Gastrocnemius medialis (tissue), 4 donors: ENCODE results near the gene REXO5. TPM values are rescaled to one million over a fixed set of nuclear protein-coding genes. Genes with fewer than 3 reads are reported as not detected.
A peak's percentile ranks its signal among the peaks of the same experiment; 100 is the strongest.

Experiments used
- ATAC-seq, 2 donors: fragments of 150-250 bp; one replicate each; pipeline ENCODE4 v1.9.1; 2016
- DNase-seq, 2 donors: peaks; one replicate each; pipeline ENCODE4 v3.0.0-alpha.2; 2019
- H3K27ac ChIP-seq, 4 donors: fragments of 200-600 bp; sonication (generic); 1 replicate in 1 of 4; 2 replicates in 3 of 4; pipeline ENCODE4 v1.5.1; 2016 to 2018; ENCODE audit warnings: mild to moderate bottlenecking in 2 of 4, moderate library complexity in 1 of 4
- H3K27me3 ChIP-seq, 3 donors: fragments of 200-600 bp; sonication (generic) in 2 of 3; 1 replicate in 1 of 3; 2 replicates in 2 of 3; pipeline versions ENCODE4 v1.5.1 to v1.6.0; 2016 to 2019; ENCODE audit warnings: mild to moderate bottlenecking in 1 of 3, moderate library complexity in 1 of 3
- H3K36me3 ChIP-seq, 2 donors: fragments of 200-600 bp; sonication (generic) in 1 of 2; one replicate each; pipeline ENCODE4 v1.5.1; 2017 to 2018
- H3K4me1 ChIP-seq, 2 donors: fragments of 200-600 bp; sonication (generic) in 1 of 2; one replicate each; pipeline ENCODE4 v1.5.1; 2016 to 2017; ENCODE audit warnings: mild to moderate bottlenecking in 2 of 2
- H3K4me3 ChIP-seq, 4 donors: fragments of 200-600 bp; sonication (generic) in 3 of 4; 1 replicate in 1 of 4; 2 replicates in 3 of 4; pipeline ENCODE4 v1.5.1; 2016 to 2019; ENCODE audit warnings: mild to moderate bottlenecking in 2 of 4
- H3K9me3 ChIP-seq, 3 donors: fragments of 200-600 bp; sonication (generic) in 2 of 3; 1 replicate in 1 of 3; 2 replicates in 2 of 3; pipeline ENCODE4 v1.5.1; 2016 to 2019
- POLR2A ChIP-seq, 2 donors: fragments of 450-650 bp; IDR thresholded peaks; one replicate each; pipeline ENCODE4 v1.6.1; 2017; ENCODE audit warnings: antibody characterized with exemption in 2 of 2, mild to moderate bottlenecking in 2 of 2, moderate library complexity in 2 of 2
- in situ Hi-C, 4 donors: fragments of 200-750 bp; cut with MboI; loops; one replicate each; pipeline versions ENCODE4 v1.15.0 to v1.8.0; 2017; ENCODE audit warnings: low sequenced_read_pairs in 4 of 4
- intact Hi-C: fragments of 100-400 bp; cut with DNase I; formaldehyde crosslinking; loops from one replicate; pipeline ENCODE4 v1.15.1; 2023; ENCODE audit warnings: low total_unique reads
- total RNA-seq, 4 donors: library from RNA; depleted of rRNA; stranded (reverse); fragments of >200 nt; gene quantifications; one replicate each; pipeline versions ENCODE4 v1.1.0 to v1.2.3, GENCODE V29; 2016
- TF ChIP-seq, protein P1 (sequence below), 5 experiments: fragments of 450-650 bp in 3 of 5; fragments of 200-600 bp in 2 of 5; sonication (generic) in 2 of 5; IDR thresholded peaks in 4 of 5; conservative IDR thresholded peaks in 1 of 5; 1 replicate in 4 of 5; 2 replicates in 1 of 5; pipeline ENCODE4 v1.5.1; 2016 to 2019; ENCODE audit warnings: antibody characterized with exemption in 5 of 5, mild to moderate bottlenecking in 3 of 5, moderate library complexity in 3 of 5

Gene REXO5
- total RNA-seq, 4 donors from 2014 or later: 0.52 to 3.1 (median 1.6) TPM

DNA sequence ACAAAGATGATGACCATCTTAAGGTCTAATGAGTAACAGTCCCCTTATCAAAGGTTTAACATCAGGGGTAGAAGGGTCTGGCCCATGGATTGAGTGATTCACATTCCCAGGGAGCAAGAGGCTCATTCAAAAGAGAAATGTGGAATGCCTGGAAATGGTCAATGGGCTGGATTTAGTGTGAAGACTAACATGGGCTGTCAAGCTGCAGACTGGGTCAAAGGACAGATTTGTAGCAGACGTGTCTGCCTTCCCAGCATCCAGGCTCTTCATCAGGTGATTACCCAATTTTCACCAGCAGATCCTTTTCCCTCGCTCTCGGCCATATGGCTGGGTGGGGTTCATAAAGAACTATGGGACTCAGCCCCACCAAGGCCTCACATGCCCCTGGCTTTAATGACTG lies 67.0 kb downstream of the REXO5 start:
- Histone ChIP-seq H3K27me3 (no peaks in the 10 kb centered on the region), H3K4me3 (no peak overlapping the region), H3K9me3 (no peaks in the 10 kb centered on the region), H3K4me1 (peaks cover 45 to 58% of the 10 kb centered on the region in 2 donors), H3K27ac (no peak overlapping the region), H3K36me3 (no peaks in the 10 kb centered on the region)
- in situ Hi-C loops: loop anchor here in 1 of 4 donors (25.0 kb wide), 1 partner anchor 414 kb away; the partner anchor contains the start of gene CRYM
- TF ChIP-seq POLR2A (IDR thresholded peaks at IDR 0.05): no peak
- TF ChIP-seq, protein P1, sequence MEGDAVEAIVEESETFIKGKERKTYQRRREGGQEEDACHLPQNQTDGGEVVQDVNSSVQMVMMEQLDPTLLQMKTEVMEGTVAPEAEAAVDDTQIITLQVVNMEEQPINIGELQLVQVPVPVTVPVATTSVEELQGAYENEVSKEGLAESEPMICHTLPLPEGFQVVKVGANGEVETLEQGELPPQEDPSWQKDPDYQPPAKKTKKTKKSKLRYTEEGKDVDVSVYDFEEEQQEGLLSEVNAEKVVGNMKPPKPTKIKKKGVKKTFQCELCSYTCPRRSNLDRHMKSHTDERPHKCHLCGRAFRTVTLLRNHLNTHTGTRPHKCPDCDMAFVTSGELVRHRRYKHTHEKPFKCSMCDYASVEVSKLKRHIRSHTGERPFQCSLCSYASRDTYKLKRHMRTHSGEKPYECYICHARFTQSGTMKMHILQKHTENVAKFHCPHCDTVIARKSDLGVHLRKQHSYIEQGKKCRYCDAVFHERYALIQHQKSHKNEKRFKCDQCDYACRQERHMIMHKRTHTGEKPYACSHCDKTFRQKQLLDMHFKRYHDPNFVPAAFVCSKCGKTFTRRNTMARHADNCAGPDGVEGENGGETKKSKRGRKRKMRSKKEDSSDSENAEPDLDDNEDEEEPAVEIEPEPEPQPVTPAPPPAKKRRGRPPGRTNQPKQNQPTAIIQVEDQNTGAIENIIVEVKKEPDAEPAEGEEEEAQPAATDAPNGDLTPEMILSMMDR (IDR thresholded peaks at IDR 0.05 in 4 of 5, conservative IDR thresholded peaks at IDR 0.05 in 1 of 5): no peak
- ATAC-seq (no peak), DNase-seq (no peak)
- intact Hi-C loops: no loop called here

DNA sequence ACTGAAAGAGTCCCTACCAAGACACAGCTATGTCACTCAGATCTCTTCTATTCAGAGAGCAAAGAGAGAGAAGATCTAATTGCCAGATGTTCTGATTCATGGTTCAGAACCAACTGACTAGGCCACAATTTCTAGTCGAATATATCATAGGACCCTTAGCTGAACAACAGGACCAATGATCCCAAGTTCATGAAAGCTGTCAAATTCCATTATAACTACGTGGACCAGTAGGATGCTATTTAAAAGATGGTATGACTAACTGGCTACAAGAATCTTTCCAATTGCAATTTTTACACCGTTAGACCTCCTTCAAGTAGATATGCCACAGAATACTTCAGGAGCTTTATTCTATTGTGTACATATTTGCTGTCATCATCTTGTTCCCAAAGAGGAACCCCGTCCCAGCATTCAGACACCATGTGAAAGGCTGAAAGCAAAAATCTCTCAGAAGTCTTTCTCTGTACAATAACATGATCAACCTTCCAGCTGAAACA lies 67.8 kb downstream of the REXO5 start:
- DNase-seq (no peak), ATAC-seq (no peak)
- Histone ChIP-seq H3K27ac (no peak overlapping the region), H3K9me3 (no peaks in the 10 kb centered on the region), H3K4me1 (peaks cover 44 to 55% of the 10 kb centered on the region in 2 donors), H3K4me3 (no peak overlapping the region), H3K27me3 (no peaks in the 10 kb centered on the region), H3K36me3 (no peaks in the 10 kb centered on the region)
- in situ Hi-C loops: loop anchor here in 1 of 4 donors (25.0 kb wide), 1 partner anchor 413 kb away; the partner anchor contains the start of gene CRYM
- intact Hi-C loops: no loop called here
- TF ChIP-seq, protein P1 (IDR thresholded peaks at IDR 0.05 in 4 of 5, conservative IDR thresholded peaks at IDR 0.05 in 1 of 5): no peak
- TF ChIP-seq POLR2A (IDR thresholded peaks at IDR 0.05): no peak

DNA sequence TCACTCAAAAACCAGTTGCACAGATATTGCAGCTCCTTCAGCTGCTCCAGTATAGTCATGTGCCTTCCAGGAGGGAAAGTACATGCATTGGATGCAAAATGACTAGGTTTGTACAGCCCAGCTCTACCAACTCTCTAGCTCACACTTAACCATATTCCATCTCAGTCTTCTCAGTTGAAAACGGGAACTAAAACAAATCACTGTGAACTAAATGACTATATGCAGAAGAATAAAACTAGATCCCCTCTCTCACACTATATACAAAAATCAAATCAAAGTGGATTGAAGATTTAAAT lies 69.0 kb downstream of the REXO5 start:
- in situ Hi-C loops: no loop called here

DNA sequence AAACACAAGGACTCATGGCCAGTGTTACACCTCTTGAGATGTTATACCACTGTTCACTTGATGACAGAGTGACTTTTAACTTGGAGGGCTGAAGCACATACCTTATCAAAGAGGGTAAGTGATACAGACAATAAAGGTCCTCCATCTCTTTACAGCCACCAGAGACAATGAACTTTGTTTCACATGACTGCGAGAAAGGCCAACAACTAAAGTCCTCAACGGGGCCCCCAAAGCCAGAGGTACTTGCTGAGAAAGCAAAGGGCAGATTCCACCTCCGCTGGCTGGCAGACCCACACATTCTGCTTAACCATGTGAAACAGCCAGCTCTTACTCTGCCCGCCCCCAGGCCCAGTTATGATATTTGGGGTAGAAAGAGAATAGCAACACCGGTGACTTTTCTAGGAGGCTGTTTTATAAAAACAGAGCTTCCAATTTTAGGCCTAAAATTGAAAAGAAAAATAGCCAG lies 72.4 kb downstream of the REXO5 start:
- no peak overlapping the region for H3K4me3 ChIP-seq
- DNase-seq (no peak), ATAC-seq (no peak)
- TF ChIP-seq, protein P1 (IDR thresholded peaks at IDR 0.05 in 4 of 5, conservative IDR thresholded peaks at IDR 0.05 in 1 of 5): no peak
- no peak for TF ChIP-seq POLR2A (IDR thresholded peaks at IDR 0.05)
- no peaks in the 10 kb centered on the region for H3K9me3 ChIP-seq
- peaks cover 26 to 40% of the 10 kb centered on the region in 2 donors for H3K4me1 ChIP-seq
- no peaks in the 10 kb centered on the region for H3K27me3 ChIP-seq
- in situ Hi-C loops (no loop called here), intact Hi-C loops (no loop called here)
- no peaks in the 10 kb centered on the region for H3K36me3 ChIP-seq
- peak overlapping the region in 3 of 4 donors; percentile 12 to 53 (median 51) for H3K27ac ChIP-seq

More for the DNA sequence above, 69.0 kb downstream of the REXO5 start:
- intact Hi-C loops: no loop called here
- ATAC-seq: no peak
- Histone ChIP-seq H3K27me3 (no peaks in the 10 kb centered on the region), H3K4me3 (no peak overlapping the region), H3K9me3 (no peaks in the 10 kb centered on the region), H3K27ac (no peak overlapping the region), H3K36me3 (no peaks in the 10 kb centered on the region), H3K4me1 (peaks cover 40 to 53% of the 10 kb centered on the region in 2 donors)
- DNase-seq: no peak
- TF ChIP-seq, protein P1 (IDR thresholded peaks at IDR 0.05 in 4 of 5, conservative IDR thresholded peaks at IDR 0.05 in 1 of 5): no peak
- TF ChIP-seq POLR2A (IDR thresholded peaks at IDR 0.05): no peak
